MCF 10A (cell line): Measurements from ENCODE around the gene CTNNA2. TPM values are rescaled to one million over a fixed set of nuclear protein-coding genes. Genes with fewer than 3 reads are reported as not detected.

Experiments used
- BruUV-seq: library from RNA; stranded (reverse); fragments of 400-500 nt; replicated peaks from 2 replicates; lab custom pipeline; 2021; lab: Mats Ljungman, UMichigan
- CTCF ChIA-PET: fragments of 300-600 bp; sonication (Branson Sonifier 250); formaldehyde crosslinking; extraction: SDS; loops from one replicate; lab custom pipeline; 2021; ENCODE audit warnings: antibody characterized with exemption, inconsistent platforms; lab: Yijun Ruan, JAX
- POLR2A ChIA-PET: fragments of 300-600, 350-650 bp; sonication (Branson Sonifier 250); formaldehyde crosslinking; extraction: SDS; loops from one replicate; lab custom pipeline; 2020; ENCODE audit warnings: antibody characterized with exemption, inconsistent platforms; lab: Yijun Ruan, JAX
- DNase-seq: peaks from one replicate; pipeline ENCODE4 v3.0.0-alpha.2; 2018; ENCODE audit not compliant: unreplicated experiment
- H3K27ac Mint-ChIP-seq: one replicate; pipeline ENCODE4 v1.8.0; 2022; ENCODE audit warnings: mild to moderate bottlenecking, low read depth, mixed read lengths; ENCODE audit not compliant: unreplicated experiment
- H3K27me3 Mint-ChIP-seq: one replicate; pipeline ENCODE4 v1.8.0; 2022; ENCODE audit warnings: mixed read lengths; ENCODE audit not compliant: insufficient read depth, unreplicated experiment
- H3K36me3 Mint-ChIP-seq: one replicate; pipeline ENCODE4 v1.8.0; 2022; ENCODE audit warnings: mild to moderate bottlenecking, moderate library complexity, mixed read lengths; ENCODE audit not compliant: insufficient read depth, unreplicated experiment
- H3K4me1 Mint-ChIP-seq: one replicate; pipeline ENCODE4 v1.8.0; 2022; ENCODE audit warnings: mixed read lengths; ENCODE audit not compliant: insufficient read depth, unreplicated experiment
- H3K4me3 Mint-ChIP-seq: one replicate; pipeline ENCODE4 v1.8.0; 2022; ENCODE audit warnings: mild to moderate bottlenecking, moderate library complexity, mixed read lengths; ENCODE audit not compliant: unreplicated experiment
- H3K9me3 Mint-ChIP-seq: one replicate; pipeline ENCODE4 v1.8.0; 2022; ENCODE audit warnings: mixed read lengths; ENCODE audit not compliant: unreplicated experiment
- CTCF ChIP-seq: fragments of 200-600 bp; IDR thresholded peaks from one replicate; pipeline ENCODE4 v1.8.0; 2022; ENCODE audit warnings: antibody characterized with exemption, mild to moderate bottlenecking; ENCODE audit not compliant: unreplicated experiment
- intact Hi-C: fragments of 100-400 bp; cut with micrococcal nuclease; formaldehyde crosslinking; loops from 2 replicates; pipeline ENCODE4 v1.14.1; 2022
- total RNA-seq: library from RNA; stranded (reverse); gene quantifications from 2 replicates; pipeline ENCODE4 v1.2.3, GENCODE V29; 2022

The CTNNA2 gene
- total RNA-seq, 1 experiment from 2014 or later, result not detected

GRCh38 chr2:79950526-79950925 lies 437.7 kb downstream of the CTNNA2 start:
- Mint-ChIP-seq H3K4me1 (no peaks in the 10 kb centered on the region), H3K27ac (no peak overlapping the region), H3K27me3 (no peaks in the 10 kb centered on the region), H3K9me3 (no peaks in the 10 kb centered on the region), H3K36me3 (no peaks in the 10 kb centered on the region), H3K4me3 (no peak overlapping the region)
- ChIA-PET CTCF (interaction anchor here (0.6 kb wide), 1 partner anchor 409 kb away, joined by 3 read pairs; no protein-coding TSS in a partner anchor), POLR2A (no interaction called here)
- BruUV-seq, result no TSS peak
- intact Hi-C loops, result no loop called here
- DNase-seq, result no peak
- no peak for TF ChIP-seq CTCF

- no TSS peak for BruUV-seq
- Mint-ChIP-seq H3K4me3 (no peak overlapping the region), H3K4me1 (no peaks in the 10 kb centered on the region), H3K27me3 (no peaks in the 10 kb centered on the region), H3K9me3 (no peaks in the 10 kb centered on the region), H3K36me3 (no peaks in the 10 kb centered on the region), H3K27ac (no peak overlapping the region)
- intact Hi-C loops, result no loop called here
- POLR2A ChIA-PET, result no interaction called here
- CTCF ChIA-PET, result no interaction called here
- TF ChIP-seq CTCF, result no peak
- no peak for DNase-seq
Measured at GRCh38 chr2:79952616-79953015, 439.8 kb downstream of the CTNNA2 start.

GRCh38 chr2:79960035-79960434 lies 447.2 kb downstream of the CTNNA2 start:
- Mint-ChIP-seq H3K36me3 (no peaks in the 10 kb centered on the region), H3K9me3 (no peaks in the 10 kb centered on the region), H3K4me3 (no peak overlapping the region), H3K4me1 (no peaks in the 10 kb centered on the region), H3K27me3 (no peaks in the 10 kb centered on the region), H3K27ac (no peak overlapping the region)
- DNase-seq, result no peak
- TF ChIP-seq CTCF, result no peak
- ChIA-PET POLR2A (interaction anchor here (1.6 kb wide), 1 partner anchor 19 kb away, joined by 3 read pairs; no protein-coding TSS in a partner anchor), CTCF (interaction anchor here (1.6 kb wide), 1 partner anchor 23 kb away, joined by 5 read pairs; no protein-coding TSS in a partner anchor)
- no TSS peak for BruUV-seq
- intact Hi-C loops, result no loop called here

- ChIA-PET POLR2A (interaction anchor here (1.6 kb wide), 1 partner anchor 18 kb away, joined by 3 read pairs; no protein-coding TSS in a partner anchor), CTCF (interaction anchor here (0.6 kb wide), 1 partner anchor 8 kb away, joined by 3 read pairs; no protein-coding TSS in a partner anchor)
- H3K9me3 Mint-ChIP-seq, result no peaks in the 10 kb centered on the region
- intact Hi-C loops, result no loop called here
- no peak overlapping the region for H3K4me3 Mint-ChIP-seq
- H3K36me3 Mint-ChIP-seq, result no peaks in the 10 kb centered on the region
- no peaks in the 10 kb centered on the region for H3K27me3 Mint-ChIP-seq
- no TSS peak for BruUV-seq
- no peak overlapping the region for H3K27ac Mint-ChIP-seq
- no peaks in the 10 kb centered on the region for H3K4me1 Mint-ChIP-seq
- TF ChIP-seq CTCF, result no peak
- DNase-seq, result no peak
Measured at GRCh38 chr2:79960519-79960918, 447.7 kb downstream of the CTNNA2 start.
